ENCODE measurements around the gene XK.

DNA sequence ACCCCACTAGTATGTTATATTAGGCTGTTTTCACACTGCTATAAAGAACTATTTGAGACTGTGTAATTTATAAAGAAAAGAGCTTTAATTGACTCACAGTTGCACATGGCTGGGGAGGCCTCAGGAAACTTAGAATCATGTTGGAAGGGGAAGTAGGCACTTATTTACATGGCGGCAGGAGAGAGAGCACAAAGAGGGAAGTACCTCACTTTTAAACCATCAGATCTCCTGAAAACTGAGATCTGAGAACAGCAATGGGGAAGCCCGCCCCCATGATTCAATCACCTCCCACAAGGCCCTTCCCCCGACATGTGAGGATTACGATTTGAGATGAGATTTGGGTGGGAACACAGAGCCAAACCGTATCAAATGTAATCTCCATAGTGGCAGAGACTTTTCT is 45.4 kb upstream of the XK start:
- TF ChIP-seq EZH2phosphoT487 (IDR thresholded peaks at IDR 0.05; ENCODE audit: borderline replicate concordance) (no peak), CTCF (conservative IDR thresholded peaks at IDR 0.05; ENCODE audit: low read length) (no peak)

All from Loucy (cell line).